HepG2 (cell line): ENCODE results near the gene BMP6. TPM values are rescaled to one million over a fixed set of nuclear protein-coding genes. Genes with fewer than 3 reads are reported as not detected.

ENCODE experiments used
- ATAC-seq: fragments of 200-7000 bp; cut with Tn5 transposase; 3 replicates; pipeline ENCODE4 v1.9.1; 2020; ENCODE audit warnings: mild to moderate bottlenecking, moderate library complexity
- BruUV-seq: library from RNA; stranded (reverse); fragments of 400-500 nt; replicated peaks from 2 replicates; lab custom pipeline; 2021; lab: Mats Ljungman, UMichigan
- CTCF ChIA-PET: fragments of 300-600 bp; formaldehyde crosslinking; extraction: SDS; loops from one replicate; lab custom pipeline; 2021; ENCODE audit warnings: low total read pairs, inconsistent platforms, low intra/inter-chr PET ratio; lab: Yijun Ruan, JAX
- POLR2A ChIA-PET: fragments of 350-600 bp; sonication (Branson Sonifier 250); formaldehyde crosslinking; loops from one replicate; lab custom pipeline; 2020; ENCODE audit warnings: antibody characterized with exemption, inconsistent platforms; lab: Yijun Ruan, JAX
- DNase-seq: peaks from one replicate; pipeline ENCODE4 v3.0.0-alpha.2; 2015; ENCODE audit warnings: low spot score
- FAIRE-seq: peaks from 3 replicates; lab custom pipeline; 2011; peaks lifted over from hg19 to GRCh38; lab: Jason Lieb, UNC
- H2AFZ ChIP-seq: one replicate; pipeline ENCODE4 v1.6.1; 2011; ENCODE audit warnings: low read length, inconsistent platforms
- H3K27ac ChIP-seq: fragments of 300-600 bp; 3 replicates; pipeline ENCODE4 v1.8.0; 2011; ENCODE audit warnings: mixed run types, mild to moderate bottlenecking, mixed read lengths, low read length, inconsistent platforms; ENCODE audit not compliant: insufficient read depth; ENCODE audit errors: extremely low read length
- H3K27me3 ChIP-seq, 2 experiments: fragments of 200-600 bp in 1 of 2; 2 replicates in 1 of 2; 3 replicates in 1 of 2; pipeline versions ENCODE4 v1.6.0 to v1.8.0; 2011; ENCODE audit warnings: low read length in 2 of 2, mild to moderate bottlenecking in 2 of 2, moderate library complexity in 2 of 2, inconsistent platforms in 1 of 2; ENCODE audit not compliant: insufficient read depth in 2 of 2, control insufficient read depth in 1 of 2
- H3K36me3 ChIP-seq, 2 experiments: fragments of 200-600 bp in 1 of 2; replicated peaks in 1 of 2; 2 replicates in 1 of 2; 3 replicates in 1 of 2; pipeline versions ENCODE4 v1.5.1 to v1.8.0; 2011; ENCODE audit warnings: low read length in 2 of 2, inconsistent platforms in 1 of 2; ENCODE audit not compliant: insufficient read depth in 2 of 2, control insufficient read depth in 1 of 2
- H3K4me1 ChIP-seq: 2 replicates; pipeline ENCODE4 v1.5.1; 2012; ENCODE audit warnings: low read length, inconsistent platforms; ENCODE audit not compliant: insufficient read depth
- H3K4me2 ChIP-seq: 2 replicates; pipeline ENCODE4 v1.6.0; 2011; ENCODE audit warnings: low read depth, low read length, inconsistent platforms
- H3K4me3 ChIP-seq, 3 experiments: fragments of 200-600 bp in 1 of 3; sonication (generic), shearing (Covaris generic) in 1 of 3; replicated peaks in 1 of 3; 2 replicates each; pipeline ENCODE4 v1.5.1; 2011 to 2016; ENCODE audit warnings: low read length in 3 of 3, inconsistent platforms in 2 of 3, low read depth in 2 of 3, mild to moderate bottlenecking in 2 of 3, control low read depth in 1 of 3, mixed read lengths in 1 of 3; ENCODE audit not compliant: insufficient read depth in 1 of 3
- H3K79me2 ChIP-seq: one replicate; pipeline ENCODE4 v1.6.1; 2011; ENCODE audit warnings: low read length, inconsistent platforms; ENCODE audit not compliant: insufficient read depth
- H3K9ac ChIP-seq: 2 replicates; pipeline ENCODE4 v1.6.0; 2011; ENCODE audit warnings: mild to moderate bottlenecking, low read depth, low read length, inconsistent platforms; ENCODE audit not compliant: insufficient read depth
- H3K9me3 ChIP-seq: 2 replicates; pipeline ENCODE4 v1.5.1; 2012; ENCODE audit warnings: mild to moderate bottlenecking, low read length
- H4K20me1 ChIP-seq: 2 replicates; pipeline ENCODE4 v1.6.0; 2011; ENCODE audit warnings: inconsistent platforms, mild to moderate bottlenecking, low read length, moderate library complexity; ENCODE audit not compliant: insufficient read depth
- CAMTA2 ChIP-seq: sonication (generic); formaldehyde crosslinking; IDR thresholded peaks from 2 replicates; pipeline ENCODE4 v1.4.0; 2020; ENCODE audit warnings: mild to moderate bottlenecking, missing genetic modification reagents, borderline replicate concordance
- EED ChIP-seq: sonication (generic); formaldehyde crosslinking; IDR thresholded peaks from 2 replicates; pipeline ENCODE4 v1.5.0; 2020; ENCODE audit warnings: mild to moderate bottlenecking, missing genetic modification reagents
- GATAD2A ChIP-seq: IDR thresholded peaks from 2 replicates; pipeline ENCODE4 v1.6.1; 2016
- HNRNPH1 ChIP-seq: fragments of 200-400 bp; formaldehyde crosslinking; optimal IDR thresholded peaks from 2 replicates; pipeline ENCODE3; 2017; ENCODE audit warnings: mild to moderate bottlenecking, low read depth, low read length
- KDM3A ChIP-seq: IDR thresholded peaks from 2 replicates; pipeline ENCODE4 v1.6.1; 2018; ENCODE audit warnings: low read depth, missing compliant biosample characterization
- NFIB ChIP-seq: sonication (generic); formaldehyde crosslinking; IDR thresholded peaks from 2 replicates; pipeline ENCODE4 v1.9.0; 2021; ENCODE audit warnings: missing genetic modification reagents, mild to moderate bottlenecking, borderline replicate concordance
- NR2C2 ChIP-seq: sonication (generic); formaldehyde crosslinking; IDR thresholded peaks from 2 replicates; pipeline ENCODE4 v1.4.0; 2020; ENCODE audit warnings: missing genetic modification reagents, mild to moderate bottlenecking, moderate library complexity, borderline replicate concordance
- ONECUT2 ChIP-seq: sonication (generic); formaldehyde crosslinking; IDR thresholded peaks from 2 replicates; pipeline ENCODE4 v1.4.0; 2020; ENCODE audit warnings: missing genetic modification reagents
- PCBP1 ChIP-seq: fragments of 200-400 bp; formaldehyde crosslinking; IDR thresholded peaks from 2 replicates; pipeline ENCODE4 v1.6.1; 2017; ENCODE audit warnings: mild to moderate bottlenecking, low read depth, low read length, borderline replicate concordance
- POLR2AphosphoS2 ChIP-seq: IDR thresholded peaks from 2 replicates; pipeline ENCODE4 v1.6.1; 2011; ENCODE audit warnings: low read depth, low read length, improper control_type of control experiment
- PRDM15 ChIP-seq: sonication (generic); formaldehyde crosslinking; IDR thresholded peaks from 2 replicates; pipeline ENCODE4 v1.4.0; 2020; ENCODE audit warnings: missing genetic modification reagents
- RAD21 ChIP-seq: fragments of 450-650 bp; formaldehyde crosslinking; IDR thresholded peaks from 2 replicates; pipeline ENCODE4 v1.5.0; 2020; ENCODE audit warnings: mild to moderate bottlenecking
- RCOR2 ChIP-seq: IDR thresholded peaks from 2 replicates; pipeline ENCODE4 v1.6.1; 2016; ENCODE audit warnings: missing biosample characterization, missing genetic modification reagents
- SUZ12 ChIP-seq: fragments of 150-350 bp; IDR thresholded peaks from 2 replicates; pipeline ENCODE4 v1.6.1; 2014; ENCODE audit warnings: low read depth, low read length
- ZBTB38 ChIP-seq: sonication (generic); formaldehyde crosslinking; IDR thresholded peaks from 2 replicates; pipeline ENCODE4 v1.5.1; 2020; ENCODE audit warnings: mild to moderate bottlenecking, missing genetic modification reagents
- ZNF678 ChIP-seq: sonication (generic); formaldehyde crosslinking; IDR thresholded peaks from 2 replicates; pipeline ENCODE4 v1.4.0; 2020; ENCODE audit warnings: mild to moderate bottlenecking, missing genetic modification reagents
- WGBS: methylation state at CpG from one replicate; pipeline ENCODE4 v1.1.6; 2017; ENCODE audit warnings: low lambda C conversion rate; 5-methylcytosine and 5-hydroxymethylcytosine counted together
- in situ Hi-C: cut with HindIII; loops from 2 replicates; pipeline ENCODE4 v1.10.0; 2017; ENCODE audit warnings: low pct_unique_long_range_greater_than_20kb; ENCODE audit not compliant: extremely low pct_ligation_motif_present
- intact Hi-C: fragments of 100-400 bp; cut with micrococcal nuclease; formaldehyde crosslinking; loops from one replicate; pipeline ENCODE4 v1.10.0; 2022; ENCODE audit not compliant: unreplicated experiment
- polyA plus RNA-seq, 8 experiments: library from polyadenylated mRNA; depleted of rRNA in 3 of 8; stranded (reverse) in 7 of 8; unstranded in 1 of 8; fragments of >200 nt; fragmentation: Illumina TruSeq in 4 of 8; extraction: Trizol in 4 of 8; gene quantifications; 2 replicates each; pipeline versions ENCODE4 v1.2.1 to v1.2.3, GENCODE V29; 2011 to 2016; ENCODE audit warnings: low read depth in 4 of 8, missing spikeins in 1 of 8, mixed read lengths in 1 of 8; ENCODE audit not compliant: insufficient read depth in 1 of 8
- total RNA-seq, 5 experiments: library from RNA; depleted of rRNA; stranded (reverse); fragments of >200 nt; fragmentation: Illumina TruSeq; extraction: Trizol; gene quantifications; 2 replicates each; pipeline ENCODE4 v1.2.3, GENCODE V29; 2016; ENCODE audit warnings: low read depth in 1 of 5
- TF ChIP-seq, protein P1 (sequence below): sonication (generic); formaldehyde crosslinking; IDR thresholded peaks from 2 replicates; pipeline ENCODE4 v1.4.0; 2020; ENCODE audit warnings: mild to moderate bottlenecking, missing genetic modification reagents, borderline replicate concordance
- TF ChIP-seq, protein P2 (sequence below): IDR thresholded peaks from 2 replicates; pipeline ENCODE4 v1.6.1; 2016; ENCODE audit warnings: low read depth

Gene BMP6
- total and polyA plus RNA-seq, 2 of the 13 experiments (the other 11 are each of a cell fraction or from before 2014, with no cell fraction given), result 0.09 to 0.18 TPM

- Histone ChIP-seq H2AFZ (no peak overlapping the region), H3K4me1 (peaks cover 28% of the 10 kb centered on the region), H3K36me3 (peaks cover 49 to 71% of the 10 kb centered on the region in 2 experiments), H3K27me3 (no peaks in the 10 kb centered on the region), H3K9me3 (no peaks in the 10 kb centered on the region), H3K27ac (peak overlapping the region; percentile 51), H3K79me2 (no peaks in the 10 kb centered on the region), H3K4me2 (0 out of 2 replicates have a peak overlapping the region, but pooled peaks have one; percentile 16), H4K20me1 (peaks cover 9% of the 10 kb centered on the region; the same call in 1 of the 2 replicates), H3K4me3 (no peak overlapping the region), H3K9ac (peak overlapping the region; percentile 17; the same call in 1 of the 2 replicates)
- BruUV-seq, result TSS peak; percentile 45
- ATAC-seq (peak; percentile 37), FAIRE-seq (peak; percentile 56), DNase-seq (peak; percentile 47)
- POLR2A ChIA-PET, result no interaction called here
- intact Hi-C loops, result no loop called here
- in situ Hi-C loops, result no loop called here
- 80% methylated on average over 19 of the region's 19 CpGs for WGBS
- CTCF ChIA-PET, result no interaction called here
- TF ChIP-seq NFIB (CRISPR knock-in tag) (no peak), ONECUT2 (CRISPR knock-in tag) (0 out of 2 replicates have a peak, but pooled peaks have one; percentile 28), ZNF678 (CRISPR knock-in tag) (no peak), PRDM15 (CRISPR knock-in tag) (no peak), HNRNPH1 (no peak), NR2C2 (0 out of 2 replicates have a peak, but pooled peaks have one; percentile 28), EED (CRISPR knock-in tag) (no peak), RCOR2 (CRISPR knock-in tag) (0 out of 2 replicates have a peak, but pooled peaks have one; percentile 24), ZBTB38 (CRISPR knock-in tag) (peak; percentile 59; the same call in 1 of the 2 replicates), POLR2AphosphoS2 (peak; percentile 23; the same call in 1 of the 2 replicates), SUZ12 (no peak), KDM3A (no peak), CAMTA2 (CRISPR knock-in tag) (no peak), GATAD2A (CRISPR knock-in tag) (peak; percentile 16; the same call in 1 of the 2 replicates), PCBP1 (no peak), RAD21 (CRISPR knock-in tag) (no peak)
- TF ChIP-seq, protein P1, sequence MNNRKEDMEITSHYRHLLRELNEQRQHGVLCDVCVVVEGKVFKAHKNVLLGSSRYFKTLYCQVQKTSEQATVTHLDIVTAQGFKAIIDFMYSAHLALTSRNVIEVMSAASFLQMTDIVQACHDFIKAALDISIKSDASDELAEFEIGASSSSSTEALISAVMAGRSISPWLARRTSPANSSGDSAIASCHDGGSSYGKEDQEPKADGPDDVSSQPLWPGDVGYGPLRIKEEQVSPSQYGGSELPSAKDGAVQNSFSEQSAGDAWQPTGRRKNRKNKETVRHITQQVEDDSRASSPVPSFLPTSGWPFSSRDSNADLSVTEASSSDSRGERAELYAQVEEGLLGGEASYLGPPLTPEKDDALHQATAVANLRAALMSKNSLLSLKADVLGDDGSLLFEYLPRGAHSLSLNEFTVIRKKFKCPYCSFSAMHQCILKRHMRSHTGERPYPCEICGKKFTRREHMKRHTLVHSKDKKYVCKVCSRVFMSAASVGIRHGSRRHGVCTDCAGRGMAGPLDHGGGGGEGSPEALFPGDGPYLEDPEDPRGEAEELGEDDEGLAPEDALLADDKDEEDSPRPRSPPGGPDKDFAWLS (CRISPR knock-in tag), result no peak
- TF ChIP-seq, protein P2, sequence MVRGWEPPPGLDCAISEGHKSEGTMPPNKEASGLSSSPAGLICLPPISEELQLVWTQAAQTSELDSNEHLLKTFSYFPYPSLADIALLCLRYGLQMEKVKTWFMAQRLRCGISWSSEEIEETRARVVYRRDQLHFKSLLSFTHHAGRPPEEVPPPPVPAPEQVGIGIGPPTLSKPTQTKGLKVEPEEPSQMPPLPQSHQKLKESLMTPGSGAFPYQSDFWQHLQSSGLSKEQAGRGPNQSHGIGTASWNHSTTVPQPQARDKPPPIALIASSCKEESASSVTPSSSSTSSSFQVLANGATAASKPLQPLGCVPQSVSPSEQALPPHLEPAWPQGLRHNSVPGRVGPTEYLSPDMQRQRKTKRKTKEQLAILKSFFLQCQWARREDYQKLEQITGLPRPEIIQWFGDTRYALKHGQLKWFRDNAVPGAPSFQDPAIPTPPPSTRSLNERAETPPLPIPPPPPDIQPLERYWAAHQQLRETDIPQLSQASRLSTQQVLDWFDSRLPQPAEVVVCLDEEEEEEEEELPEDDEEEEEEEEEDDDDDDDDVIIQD (CRISPR knock-in tag), result peak; percentile 69; the same call in 1 of the 2 replicates
Measured at GRCh38 chr6:7882505-7883257, 156.8 kb downstream of the BMP6 start.
